Stimulated activated CD8-positive, alpha-beta memory T cell treated with anti-CD3 and anti-CD28 coated beads, Interleukin-12 subunit alpha, Interleukin-12 subunit beta, amount 100 ng/mL, for 24 hours (primary cell): ENCODE results near the gene MIEN1.
"Not testable (repeated sequence)": the region's sequence is repeated elsewhere in the genome, so short reads cannot be mapped to it uniquely, and the experiment has no call there.

Experiments
- DNase-seq: peaks from one replicate; pipeline ENCODE4 v3.0.0-alpha.2; 2020; ENCODE audit errors: extremely low read depth

Gene MIEN1

DNA sequence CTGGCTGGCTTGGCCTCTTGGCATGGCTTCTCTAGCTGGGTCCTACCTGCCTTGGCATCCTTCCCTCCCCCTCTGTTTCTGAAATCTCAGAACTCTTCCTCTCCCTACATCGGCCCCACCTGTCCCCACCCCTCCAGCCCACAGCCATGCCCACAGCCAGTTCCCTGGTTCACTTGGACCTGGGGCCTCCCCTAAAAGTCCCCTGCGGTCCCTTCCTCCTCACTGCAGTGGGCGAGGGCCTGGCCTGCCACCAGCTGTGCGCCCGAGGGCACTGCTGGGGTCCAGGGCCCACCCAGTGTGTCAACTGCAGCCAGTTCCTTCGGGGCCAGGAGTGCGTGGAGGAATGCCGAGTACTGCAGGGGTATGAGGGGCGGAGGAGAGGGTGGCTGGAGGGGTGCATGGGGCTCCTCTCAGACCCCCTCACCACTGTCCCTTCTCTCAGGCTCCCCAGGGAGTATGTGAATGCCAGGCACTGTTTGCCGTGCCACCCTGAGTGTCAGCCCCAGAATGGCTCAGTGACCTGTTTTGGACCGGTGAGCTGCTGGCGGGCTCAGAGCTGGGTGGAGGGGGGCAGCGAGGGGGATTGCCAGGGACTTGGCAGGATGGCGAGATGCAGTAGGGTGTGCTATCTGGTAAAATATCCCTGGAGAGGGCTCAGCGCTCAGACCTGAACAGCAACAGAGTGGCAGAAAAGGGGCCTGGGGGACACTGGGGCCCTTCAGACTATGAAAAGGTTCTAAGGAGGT, 14.1 kb downstream of the MIEN1 start:
- no peak for DNase-seq

DNA sequence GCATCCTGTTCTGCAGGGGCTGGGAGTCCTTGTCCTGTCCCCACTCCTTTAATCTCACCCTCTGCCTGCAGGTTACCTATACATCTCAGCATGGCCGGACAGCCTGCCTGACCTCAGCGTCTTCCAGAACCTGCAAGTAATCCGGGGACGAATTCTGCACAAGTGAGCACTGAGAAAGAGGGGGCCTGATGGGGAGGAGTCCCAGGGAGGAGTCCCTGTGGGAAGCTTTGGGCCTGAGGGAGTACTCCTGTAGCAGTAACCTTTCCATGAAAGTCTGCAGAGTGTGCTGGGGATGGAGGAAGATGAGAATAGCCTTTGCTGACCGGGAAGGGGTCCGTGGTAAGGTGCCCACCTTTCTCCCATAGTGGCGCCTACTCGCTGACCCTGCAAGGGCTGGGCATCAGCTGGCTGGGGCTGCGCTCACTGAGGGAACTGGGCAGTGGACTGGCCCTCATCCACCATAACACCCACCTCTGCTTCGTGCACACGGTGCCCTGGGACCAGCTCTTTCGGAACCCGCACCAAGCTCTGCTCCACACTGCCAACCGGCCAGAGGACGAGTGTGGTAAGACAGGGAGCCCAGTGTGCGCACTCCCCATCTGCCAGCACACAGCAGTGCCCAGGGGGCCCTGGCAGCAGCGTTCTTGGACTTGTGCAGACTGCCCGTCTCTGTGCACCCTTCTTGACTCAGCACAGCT, 14.8 kb downstream of the MIEN1 start:
- no peak for DNase-seq

DNA sequence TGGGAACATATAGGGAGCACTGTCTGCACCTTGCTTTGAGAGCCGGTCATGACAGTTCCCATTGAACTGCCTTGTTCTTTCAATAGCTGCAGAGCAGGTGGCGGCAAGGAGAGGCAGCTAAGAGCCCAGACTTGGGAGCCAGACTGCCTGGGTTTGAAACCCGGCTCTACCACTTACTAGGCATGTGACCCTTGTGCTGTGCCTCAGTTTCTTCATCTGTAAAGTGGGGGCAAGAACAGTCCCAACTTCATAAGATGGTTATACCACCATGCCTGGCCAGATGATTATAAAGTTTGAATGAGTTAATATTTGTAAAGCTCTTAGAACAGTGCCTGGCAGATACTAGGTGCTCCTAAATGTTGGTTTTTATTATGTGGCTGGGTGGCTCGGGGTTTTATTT, 16.1 kb downstream of the MIEN1 start:
- no peak for DNase-seq

DNA sequence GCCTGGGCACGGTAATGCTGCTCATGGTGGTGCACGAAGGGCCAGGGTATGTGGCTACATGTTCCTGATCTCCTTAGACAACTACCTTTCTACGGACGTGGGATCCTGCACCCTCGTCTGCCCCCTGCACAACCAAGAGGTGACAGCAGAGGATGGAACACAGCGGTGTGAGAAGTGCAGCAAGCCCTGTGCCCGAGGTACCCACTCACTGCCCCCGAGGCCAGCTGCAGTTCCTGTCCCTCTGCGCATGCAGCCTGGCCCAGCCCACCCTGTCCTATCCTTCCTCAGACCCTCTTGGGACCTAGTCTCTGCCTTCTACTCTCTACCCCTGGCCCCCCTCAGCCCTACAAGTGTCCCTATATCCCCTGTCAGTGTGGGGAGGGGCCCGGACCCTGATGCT, 18.5 kb downstream of the MIEN1 start:
- DNase-seq = no peak

DNA sequence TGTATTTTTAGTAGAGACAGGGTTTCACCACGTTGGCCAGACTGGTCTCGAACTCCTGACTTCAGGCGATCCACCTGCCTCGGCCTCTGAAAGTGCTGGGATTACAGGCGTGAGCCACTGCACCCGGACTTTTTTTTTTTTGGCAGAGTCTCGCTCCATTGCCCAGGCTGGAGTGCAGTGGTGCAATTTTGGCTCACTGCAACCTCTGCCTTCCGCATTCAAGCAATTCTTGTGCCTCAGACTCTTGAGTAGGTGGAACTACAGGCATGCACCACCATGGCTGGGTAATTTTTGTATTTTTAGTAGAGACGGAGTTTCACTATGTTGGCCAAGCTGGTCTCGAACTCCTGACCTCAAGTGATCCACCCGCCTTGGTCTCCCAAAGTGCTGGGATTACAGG, 19.3 kb downstream of the MIEN1 start:
- not testable (repeated sequence) for DNase-seq

DNA sequence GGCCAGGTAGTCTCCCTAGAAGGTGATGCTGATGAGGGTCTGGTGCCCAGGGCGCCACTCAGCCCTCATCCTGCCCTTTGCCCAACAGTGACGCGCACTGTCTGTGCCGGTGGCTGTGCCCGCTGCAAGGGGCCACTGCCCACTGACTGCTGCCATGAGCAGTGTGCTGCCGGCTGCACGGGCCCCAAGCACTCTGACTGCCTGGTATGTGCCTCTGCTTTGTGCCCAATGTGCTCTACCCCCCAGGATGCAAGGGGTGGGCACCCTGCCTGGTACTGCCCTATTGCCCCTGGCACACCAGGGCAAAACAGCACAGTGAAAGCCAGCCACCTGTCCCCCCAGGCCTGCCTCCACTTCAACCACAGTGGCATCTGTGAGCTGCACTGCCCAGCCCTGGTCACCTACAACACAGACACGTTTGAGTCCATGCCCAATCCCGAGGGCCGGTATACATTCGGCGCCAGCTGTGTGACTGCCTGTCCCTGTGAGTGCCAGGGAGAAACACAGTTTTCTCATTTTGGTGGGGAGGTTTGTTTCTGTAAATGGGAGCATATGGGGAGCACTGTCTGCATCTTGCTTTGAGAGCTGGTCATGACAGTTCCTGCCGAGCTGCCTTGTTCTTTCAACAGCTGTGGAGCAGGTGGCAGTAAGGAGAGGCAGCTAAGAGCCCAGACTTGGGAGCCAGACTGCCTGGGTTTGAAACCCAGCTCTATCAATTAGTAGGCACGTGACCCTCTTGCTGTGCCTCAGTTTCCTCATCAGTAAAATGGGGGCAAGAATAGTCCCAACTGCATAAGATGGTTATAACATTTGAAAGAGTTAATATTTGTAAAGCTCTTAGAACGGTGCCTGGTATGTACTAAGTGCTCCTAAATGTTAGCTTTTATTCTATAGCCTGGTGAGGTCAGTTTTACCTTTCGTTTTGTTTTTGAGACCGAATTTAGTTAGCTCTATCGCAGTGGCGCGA, 20.1 kb downstream of the MIEN1 start:
- DNase-seq = no peak

DNA sequence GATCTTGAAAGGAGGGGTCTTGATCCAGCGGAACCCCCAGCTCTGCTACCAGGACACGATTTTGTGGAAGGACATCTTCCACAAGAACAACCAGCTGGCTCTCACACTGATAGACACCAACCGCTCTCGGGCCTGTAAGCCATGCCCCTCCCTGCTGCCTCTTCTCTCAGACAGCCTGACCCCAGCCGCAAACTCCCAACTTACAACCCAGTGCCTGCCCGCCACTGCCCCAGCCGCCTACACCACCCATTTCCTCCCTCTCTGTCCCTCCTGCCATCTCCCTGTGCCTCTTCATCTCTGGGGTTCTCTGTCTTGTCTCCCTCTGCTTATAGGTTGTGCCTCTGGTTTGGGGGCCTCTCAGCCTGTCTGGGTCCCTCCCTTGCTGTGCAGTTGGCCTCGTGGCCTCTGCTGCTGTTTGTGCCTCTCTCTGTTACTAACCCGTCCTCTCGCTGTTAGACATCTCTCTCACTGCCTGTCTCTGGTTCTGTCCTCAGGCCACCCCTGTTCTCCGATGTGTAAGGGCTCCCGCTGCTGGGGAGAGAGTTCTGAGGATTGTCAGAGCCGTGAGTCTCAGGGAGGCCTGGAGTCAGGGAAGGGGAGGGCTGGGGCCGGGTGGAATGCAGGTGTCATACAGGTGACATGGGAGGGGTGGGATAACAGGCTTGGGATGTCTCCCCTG, 20.9 kb downstream of the MIEN1 start:
- DNase-seq = no peak

DNA sequence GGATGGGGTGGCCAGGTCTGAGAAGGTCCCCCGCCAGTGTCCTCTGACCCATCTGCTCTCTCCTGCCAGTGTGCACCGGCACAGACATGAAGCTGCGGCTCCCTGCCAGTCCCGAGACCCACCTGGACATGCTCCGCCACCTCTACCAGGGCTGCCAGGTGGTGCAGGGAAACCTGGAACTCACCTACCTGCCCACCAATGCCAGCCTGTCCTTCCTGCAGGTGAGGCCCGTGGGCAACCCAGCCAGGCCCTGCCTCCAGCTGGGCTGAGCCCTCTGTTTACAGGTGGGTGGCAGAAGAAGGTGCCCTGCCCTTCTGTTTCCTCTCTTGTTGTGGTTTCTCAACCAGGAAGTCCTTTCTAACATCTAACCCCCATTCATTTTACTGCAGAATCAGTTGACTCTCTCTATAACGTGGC, 23.4 kb downstream of the MIEN1 start:
- no peak for DNase-seq

DNA sequence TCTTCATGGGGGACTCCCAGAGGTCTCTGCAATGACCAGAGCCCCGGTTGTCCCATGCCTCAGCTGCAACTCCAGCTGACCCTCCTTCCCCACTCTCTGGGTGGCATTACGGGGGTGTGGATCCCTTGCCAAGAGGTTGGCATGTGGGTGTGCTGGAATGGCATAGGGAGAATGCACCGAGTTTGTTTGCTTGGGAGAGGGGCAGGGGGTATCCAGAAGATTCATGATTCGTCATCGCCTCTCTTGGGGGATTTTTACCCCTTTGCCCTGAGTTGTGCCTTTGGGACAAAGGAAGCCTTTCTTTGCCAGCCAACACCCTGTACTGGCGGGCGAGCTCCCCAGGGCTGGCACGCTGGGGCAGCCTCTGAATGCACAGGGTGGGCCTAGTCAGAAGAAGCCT, 23.9 kb downstream of the MIEN1 start:
- DNase-seq = no peak

DNA sequence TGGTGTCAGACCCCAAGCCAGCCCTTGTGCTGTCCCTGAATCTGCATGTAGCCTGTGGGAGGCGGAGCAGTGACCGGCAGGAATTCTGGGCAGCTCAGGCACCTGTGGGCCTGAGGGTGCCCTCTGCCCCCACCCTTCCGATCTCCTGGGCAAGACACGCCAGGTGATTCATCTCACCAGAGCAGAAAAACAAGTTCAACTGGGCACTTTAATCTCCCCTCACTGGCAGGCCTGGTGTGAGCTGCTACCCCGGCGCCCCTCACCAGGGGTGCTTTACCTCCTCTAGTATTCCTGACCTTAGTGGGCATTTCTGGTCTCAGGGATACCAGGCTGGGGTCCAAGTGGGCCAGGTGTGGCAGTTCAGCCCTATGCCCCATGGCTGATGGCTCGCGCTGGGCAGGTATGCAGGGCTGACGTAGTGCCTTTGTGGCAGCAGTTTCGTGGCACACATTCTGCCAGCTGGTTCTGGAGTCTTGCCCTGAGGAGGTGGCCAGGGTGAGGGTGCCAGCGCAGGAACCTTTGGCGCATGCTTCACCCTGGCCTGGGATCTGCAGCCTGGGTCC, 24.5 kb downstream of the MIEN1 start:
- no peak for DNase-seq

DNA sequence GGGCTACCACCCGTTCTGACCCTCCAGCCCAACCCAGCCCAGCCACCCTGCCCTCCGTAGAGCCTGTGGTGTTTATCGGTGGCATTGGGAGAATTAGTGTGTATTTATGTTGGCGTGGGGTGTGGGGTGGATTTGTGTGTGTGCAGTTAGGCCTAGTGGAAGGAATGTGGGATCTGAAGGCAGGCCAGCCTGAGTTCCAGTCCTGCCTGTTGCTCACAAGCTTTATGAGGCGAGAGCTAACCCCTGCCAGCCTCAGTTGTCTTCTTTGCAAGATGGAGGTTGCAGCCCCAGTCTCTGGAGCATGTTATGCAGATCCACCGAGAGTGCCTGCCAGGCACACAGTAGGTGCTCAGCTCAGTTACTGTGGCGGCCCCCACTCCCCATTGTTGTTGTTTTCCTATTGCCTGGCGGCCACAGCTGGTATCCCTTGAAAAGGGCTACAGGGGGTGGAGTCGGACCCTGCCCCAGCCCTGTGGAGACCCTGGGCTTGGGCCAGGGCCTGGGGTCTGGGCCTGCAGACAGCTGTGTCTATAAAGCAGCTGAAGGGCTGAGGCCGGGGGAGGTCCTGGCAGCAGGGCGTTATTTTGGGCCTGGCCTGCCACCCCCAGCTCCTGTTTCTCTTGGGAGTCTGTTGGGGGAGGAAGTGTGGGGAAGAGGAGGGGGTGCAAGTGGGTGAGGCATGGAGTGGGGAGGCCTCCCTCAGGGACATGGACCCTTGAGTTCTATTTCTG, 25.3 kb downstream of the MIEN1 start:
- DNase-seq = no peak

DNA sequence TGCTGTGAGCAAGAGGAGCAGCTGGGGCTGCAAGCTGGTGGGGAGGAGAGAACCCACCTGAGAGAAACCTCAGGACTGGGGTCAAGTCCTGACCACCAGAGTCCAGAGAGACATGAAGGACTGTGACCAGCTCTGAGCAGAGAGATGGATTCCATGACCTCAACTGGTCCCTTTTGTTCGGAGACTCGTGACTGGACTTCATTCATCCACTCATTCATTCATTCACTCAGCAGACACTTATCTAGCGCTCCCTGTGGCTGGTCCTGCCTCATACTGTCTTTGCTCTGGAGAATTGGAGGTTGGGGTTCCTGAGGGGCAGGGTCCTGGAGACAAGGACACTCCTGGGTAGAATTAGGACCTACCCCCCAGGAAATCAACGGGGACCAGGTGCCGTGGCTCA, 26.4 kb downstream of the MIEN1 start:
- no peak for DNase-seq

DNA sequence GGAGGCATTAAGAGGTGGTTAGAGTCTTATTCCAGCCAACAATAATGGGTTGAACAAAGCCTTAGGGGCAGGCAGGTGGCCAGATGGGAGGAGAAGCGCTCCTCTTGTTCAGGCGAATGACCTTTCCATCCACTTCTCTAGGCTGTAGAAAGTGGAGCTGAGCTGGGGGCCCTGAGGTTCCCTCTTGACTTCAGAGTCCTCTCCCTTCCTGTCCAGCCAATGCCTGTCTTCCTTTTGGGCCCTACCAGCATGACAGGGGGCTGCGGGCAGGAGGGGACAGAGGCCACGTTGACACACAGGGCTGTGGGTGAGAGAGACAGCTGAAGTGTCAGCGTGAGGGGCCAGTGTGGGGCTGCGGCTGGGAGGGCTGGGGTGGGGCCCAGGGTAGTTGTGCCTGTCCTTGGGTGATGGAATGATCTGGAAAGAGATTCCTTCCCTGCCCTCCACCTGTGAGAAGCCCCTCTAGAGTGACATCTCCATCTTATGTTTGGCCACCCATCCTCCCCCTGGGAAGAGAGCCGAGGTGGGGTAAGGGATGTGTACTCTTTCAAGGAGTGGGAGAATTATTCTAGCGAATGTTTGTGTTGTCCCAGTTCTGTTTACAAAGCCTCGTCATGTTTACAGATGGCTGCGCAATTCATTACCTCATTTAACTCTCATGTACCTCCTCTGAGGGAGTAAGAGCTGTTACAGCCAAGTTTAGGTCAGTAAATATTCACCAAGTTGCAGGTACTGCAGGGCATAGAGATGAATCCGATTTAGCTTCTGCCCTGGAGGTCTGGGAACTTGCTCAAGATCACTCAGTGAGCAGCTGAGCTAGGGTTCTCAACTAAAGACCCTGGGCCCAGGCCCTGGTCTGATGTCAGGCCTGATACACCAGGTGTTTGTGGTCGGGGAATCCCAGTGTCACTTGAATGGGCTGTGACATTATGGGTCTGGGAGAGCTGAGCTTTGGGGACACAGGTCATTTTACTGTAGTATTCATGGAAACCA, 27.1 kb downstream of the MIEN1 start:
- no peak for DNase-seq

DNA sequence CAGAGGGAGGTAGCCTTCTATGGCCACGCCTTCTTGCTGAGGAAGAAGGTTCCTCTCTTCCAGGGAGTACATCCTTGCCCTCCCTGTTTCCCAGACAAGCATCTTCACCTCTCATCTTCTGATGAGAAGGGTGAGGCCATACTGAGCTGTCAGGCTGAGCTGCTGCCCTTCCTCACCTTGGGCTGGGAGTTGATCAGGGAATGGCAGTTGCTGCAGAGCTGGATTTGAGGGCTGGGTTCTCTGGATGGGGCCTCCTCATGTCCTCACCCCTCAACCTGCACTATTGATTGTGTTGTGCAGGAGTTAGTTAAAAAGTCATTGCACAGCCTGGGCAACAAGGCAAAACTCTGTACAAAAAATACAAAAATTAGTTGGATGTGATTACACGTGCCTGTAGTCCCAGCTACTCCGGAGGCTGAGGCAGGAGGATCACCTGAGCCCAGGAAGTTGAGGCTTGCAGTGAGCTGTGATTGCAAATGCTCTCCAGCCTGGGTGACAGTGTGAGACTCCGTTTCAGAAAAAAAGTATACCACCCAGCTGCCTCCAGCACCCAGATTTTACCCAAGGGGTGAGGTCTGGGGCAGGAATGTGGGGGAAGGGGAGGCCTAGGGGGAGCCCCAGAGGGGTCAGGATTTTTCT, 28.4 kb downstream of the MIEN1 start:
- DNase-seq = no peak

DNA sequence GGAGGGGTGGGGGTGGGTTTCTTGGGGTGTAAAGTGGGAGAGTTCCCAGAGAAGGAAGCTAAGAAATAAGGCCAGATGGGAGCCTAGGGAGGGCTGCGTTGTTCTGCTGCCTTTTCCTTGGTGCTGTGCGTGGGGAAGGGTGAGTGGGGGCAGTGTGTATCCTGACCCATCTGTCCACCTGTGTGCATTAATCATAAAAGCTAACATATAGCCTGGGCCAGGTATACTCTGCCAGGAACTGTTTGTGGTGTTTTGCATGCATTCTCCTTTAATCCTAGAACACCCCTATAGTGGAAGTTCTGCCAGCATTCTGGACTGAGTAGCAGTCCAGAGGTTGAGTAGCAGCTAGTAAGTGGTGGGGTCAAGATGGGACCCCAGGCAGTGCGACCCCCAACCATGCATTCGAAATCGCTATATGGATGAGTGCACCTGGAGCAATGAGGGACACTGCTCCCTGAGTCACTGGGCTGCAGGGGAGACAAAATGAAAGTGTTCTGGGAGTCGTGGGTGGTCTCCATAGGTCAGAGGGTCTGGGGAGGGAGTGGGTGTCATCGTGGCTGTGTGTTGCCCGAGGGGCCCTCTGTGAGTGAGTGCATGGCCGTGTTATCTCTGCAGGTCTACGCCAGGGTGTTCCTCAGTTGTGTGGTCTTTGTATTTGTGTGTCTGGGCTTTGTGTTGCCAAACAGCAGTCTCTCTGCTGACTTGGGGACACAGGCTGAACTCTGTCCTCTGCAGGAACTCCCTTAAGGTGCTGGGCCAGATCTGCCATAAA, 29.1 kb downstream of the MIEN1 start:
- DNase-seq = no peak

DNA sequence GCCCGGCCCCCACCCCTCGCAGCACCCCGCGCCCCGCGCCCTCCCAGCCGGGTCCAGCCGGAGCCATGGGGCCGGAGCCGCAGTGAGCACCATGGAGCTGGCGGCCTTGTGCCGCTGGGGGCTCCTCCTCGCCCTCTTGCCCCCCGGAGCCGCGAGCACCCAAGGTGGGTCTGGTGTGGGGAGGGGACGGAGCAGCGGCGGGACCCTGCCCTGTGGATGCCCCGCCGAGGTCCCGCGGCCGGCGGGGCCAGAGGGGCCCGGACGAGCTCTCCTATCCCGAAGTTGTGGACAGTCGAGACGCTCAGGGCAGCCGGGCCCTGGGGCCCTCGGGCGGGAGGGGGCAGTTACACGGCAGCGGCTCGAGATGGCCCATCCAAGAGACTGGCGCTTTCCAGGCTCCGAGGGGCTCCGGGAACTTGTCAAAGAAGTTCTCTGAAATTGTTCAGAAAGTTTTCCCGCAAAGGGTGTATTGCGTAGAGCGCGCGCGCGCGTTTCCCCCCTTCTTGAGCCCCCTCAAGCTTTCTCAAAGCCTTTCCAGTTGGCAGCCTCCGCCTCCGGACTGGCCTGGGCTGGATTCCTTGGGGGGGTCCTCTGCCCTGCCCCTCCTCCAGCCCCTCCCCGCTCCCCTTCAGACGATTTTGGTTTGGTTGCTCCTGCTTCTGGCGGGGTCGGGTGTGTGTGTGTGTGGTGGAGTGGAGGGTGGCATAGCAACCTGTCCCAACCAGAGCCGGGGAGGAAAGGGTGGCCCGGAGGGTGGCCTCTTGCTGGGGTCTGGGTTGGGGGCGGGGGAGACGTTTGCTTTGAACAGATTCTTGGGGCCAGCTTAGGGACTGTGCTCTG, 30.0 kb downstream of the MIEN1 start:
- no peak for DNase-seq

DNA sequence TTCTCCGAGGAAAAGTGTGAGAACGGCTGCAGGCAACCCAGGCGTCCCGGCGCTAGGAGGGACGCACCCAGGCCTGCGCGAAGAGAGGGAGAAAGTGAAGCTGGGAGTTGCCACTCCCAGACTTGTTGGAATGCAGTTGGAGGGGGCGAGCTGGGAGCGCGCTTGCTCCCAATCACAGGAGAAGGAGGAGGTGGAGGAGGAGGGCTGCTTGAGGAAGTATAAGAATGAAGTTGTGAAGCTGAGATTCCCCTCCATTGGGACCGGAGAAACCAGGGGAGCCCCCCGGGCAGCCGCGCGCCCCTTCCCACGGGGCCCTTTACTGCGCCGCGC, 30.5 kb downstream of the MIEN1 start, which contains the start of gene ERBB2:
TSS of gene ERBB2 (plus strand) at position 247 of the 330 bp plus-strand sequence. CDS start 175 bp downstream, outside the sequence.
- no peak for DNase-seq
